Eye (tissue), 1 donor: Measurements from ENCODE around the gene PPP2R5C.
"Not testable (repeated sequence)": the region's sequence is repeated elsewhere in the genome, so short reads cannot be mapped to it uniquely, and the experiment has no call there.

Experiments
- DNase-seq: peaks from one replicate; pipeline ENCODE4 v3.0.0-alpha.2; 2015

PPP2R5C gene

GRCh38 chr14:101761032-101761880 lies at the start of gene PPP2R5C:
Gene PPP2R5C, plus strand, starts transcription at chr14:101761709. Its CDS starts 185 bp downstream, at chr14:101761894.
- DNase-seq, result peak; percentile 96

GRCh38 chr14:101711857-101712233 lies 49.7 kb upstream of the PPP2R5C start:
- DNase-seq, result not testable (repeated sequence)

GRCh38 chr14:101712341-101712740 lies 49.2 kb upstream of the PPP2R5C start:
- DNase-seq, result not testable (repeated sequence)

GRCh38 chr14:101713091-101713490 lies 48.4 kb upstream of the PPP2R5C start:
- not testable (repeated sequence) for DNase-seq

GRCh38 chr14:101713621-101714349 lies 47.7 kb upstream of the PPP2R5C start:
- no peak for DNase-seq

GRCh38 chr14:101714394-101714793 lies 47.1 kb upstream of the PPP2R5C start:
- DNase-seq, result no peak

GRCh38 chr14:101715210-101716076 lies 46.1 kb upstream of the PPP2R5C start:
- DNase-seq, result no peak

- no peak for DNase-seq
Measured at GRCh38 chr14:101716077-101716950, 45.2 kb upstream of the PPP2R5C start.

- no peak for DNase-seq
Measured at GRCh38 chr14:101716956-101717662, 44.4 kb upstream of the PPP2R5C start.

GRCh38 chr14:101717663-101718490 lies 43.6 kb upstream of the PPP2R5C start:
- DNase-seq, result no peak

GRCh38 chr14:101719045-101719645 lies 42.4 kb upstream of the PPP2R5C start:
- no peak for DNase-seq

- DNase-seq, result no peak
Measured at GRCh38 chr14:101719708-101720107, 41.8 kb upstream of the PPP2R5C start.

- no peak for DNase-seq
Measured at GRCh38 chr14:101721111-101721510, 40.4 kb upstream of the PPP2R5C start.

- peak; percentile 43 for DNase-seq
Measured at GRCh38 chr14:101721951-101722661, 39.4 kb upstream of the PPP2R5C start.

GRCh38 chr14:101723061-101723595 lies 38.4 kb upstream of the PPP2R5C start:
- DNase-seq, result no peak

GRCh38 chr14:101725652-101726051 lies 35.9 kb upstream of the PPP2R5C start:
- DNase-seq, result not testable (repeated sequence)

GRCh38 chr14:101726295-101726953 lies 35.1 kb upstream of the PPP2R5C start:
- DNase-seq, result no peak

- no peak for DNase-seq
Measured at GRCh38 chr14:101726954-101727302, 34.6 kb upstream of the PPP2R5C start.
